Measurements from ENCODE around the gene GFOD1.
A peak's percentile ranks its signal among the peaks of the same experiment; 100 is the strongest.

GFOD1 gene

GRCh38 chr6:13486679-13487121 is 700 bp downstream of the GFOD1 start:
- H3K36me3 ChIP-seq (replicated peaks), result no peaks in the 10 kb centered on the region
- no peaks in the 10 kb centered on the region for H3K27me3 ChIP-seq (replicated peaks)
- H3K27ac ChIP-seq, result peak overlapping the region; percentile 18
- no peak for TF ChIP-seq CTCF (IDR thresholded peaks at IDR 0.05; ENCODE audit: low read depth, low read length, missing control alignments)
- in situ Hi-C loops (cut with HindIII; ENCODE audit: low pct_ligation_motif_present, low sequenced_read_pairs), result no loop called here
- peak; percentile 60 for DNase-seq
- H3K4me3 ChIP-seq (ENCODE audit: low read depth, low read length), result peak overlapping the region; percentile 71

- no peak for TF ChIP-seq CTCF (IDR thresholded peaks at IDR 0.05; ENCODE audit: low read depth, low read length, missing control alignments)
- Histone ChIP-seq H3K27ac (no peak overlapping the region), H3K36me3 (replicated peaks) (no peaks in the 10 kb centered on the region), H3K27me3 (replicated peaks) (no peaks in the 10 kb centered on the region), H3K4me3 (ENCODE audit: low read depth, low read length) (peak overlapping the region; percentile 71)
- in situ Hi-C loops (cut with HindIII; ENCODE audit: low pct_ligation_motif_present, low sequenced_read_pairs), result no loop called here
- no peak for DNase-seq
Observed at GRCh38 chr6:13485923-13486562, 1.4 kb downstream of the GFOD1 start.

GRCh38 chr6:13485303-13485702 is 2.1 kb downstream of the GFOD1 start:
- H3K4me3 ChIP-seq (ENCODE audit: low read depth, low read length), result peak overlapping the region; percentile 71
- TF ChIP-seq CTCF (IDR thresholded peaks at IDR 0.05; ENCODE audit: low read depth, low read length, missing control alignments), result no peak
- no peaks in the 10 kb centered on the region for H3K36me3 ChIP-seq (replicated peaks)
- no peak for DNase-seq
- in situ Hi-C loops (cut with HindIII; ENCODE audit: low pct_ligation_motif_present, low sequenced_read_pairs), result no loop called here
- H3K27me3 ChIP-seq (replicated peaks), result no peaks in the 10 kb centered on the region
- H3K27ac ChIP-seq, result no peak overlapping the region

GRCh38 chr6:13484827-13485226 is 2.6 kb downstream of the GFOD1 start:
- H3K4me3 ChIP-seq (ENCODE audit: low read depth, low read length), result no peak overlapping the region
- no peak for DNase-seq
- TF ChIP-seq CTCF (IDR thresholded peaks at IDR 0.05; ENCODE audit: low read depth, low read length, missing control alignments), result no peak
- no peak overlapping the region for H3K27ac ChIP-seq
- H3K36me3 ChIP-seq (replicated peaks), result no peaks in the 10 kb centered on the region
- no peaks in the 10 kb centered on the region for H3K27me3 ChIP-seq (replicated peaks)
- in situ Hi-C loops (cut with HindIII; ENCODE audit: low pct_ligation_motif_present, low sequenced_read_pairs), result no loop called here

GRCh38 chr6:13484138-13484708 is 3.2 kb downstream of the GFOD1 start:
- DNase-seq, result no peak
- no peaks in the 10 kb centered on the region for H3K27me3 ChIP-seq (replicated peaks)
- no peak for TF ChIP-seq CTCF (IDR thresholded peaks at IDR 0.05; ENCODE audit: low read depth, low read length, missing control alignments)
- H3K36me3 ChIP-seq (replicated peaks), result no peaks in the 10 kb centered on the region
- H3K27ac ChIP-seq, result no peak overlapping the region
- no peak overlapping the region for H3K4me3 ChIP-seq (ENCODE audit: low read depth, low read length)
- in situ Hi-C loops (cut with HindIII; ENCODE audit: low pct_ligation_motif_present, low sequenced_read_pairs), result no loop called here

Measured in brain microvascular endothelial cell (primary cell).